SK-N-SH (cell line): ENCODE measurements around the gene TBC1D16.

Experiments used
- CHD2 ChIP-seq: fragments of 150-350 bp; IDR thresholded peaks from 2 replicates; pipeline ENCODE4 v1.6.1; 2018; ENCODE audit warnings: low read length; ENCODE audit not compliant: partially characterized antibody
- CTCF ChIP-seq: fragments of 200-600 bp; sonication (generic); IDR thresholded peaks from 2 replicates; pipeline ENCODE4 v1.6.1; 2017; ENCODE audit warnings: antibody characterized with exemption, mild to moderate bottlenecking, moderate library complexity
- JUND ChIP-seq: IDR thresholded peaks from 2 replicates; pipeline ENCODE4 v1.4.0; 2012
- NRF1 ChIP-seq: IDR thresholded peaks from 2 replicates; pipeline ENCODE4 v1.6.1; 2012; ENCODE audit warnings: low read depth, mild to moderate bottlenecking, low read length
- POLR2AphosphoS5 ChIP-seq: IDR thresholded peaks from 2 replicates; pipeline ENCODE4 v1.6.1; 2012; ENCODE audit warnings: low read depth, low read length
- SIN3A ChIP-seq: IDR thresholded peaks from 2 replicates; pipeline ENCODE4 v1.6.1; 2012; ENCODE audit warnings: low read depth, mild to moderate bottlenecking, low read length, moderate library complexity, borderline replicate concordance
- TAF1 ChIP-seq: IDR thresholded peaks from 2 replicates; pipeline ENCODE4 v1.6.1; 2012; ENCODE audit warnings: low read depth, mild to moderate bottlenecking, low read length, moderate library complexity, borderline replicate concordance
- TCF12 ChIP-seq: IDR thresholded peaks from 2 replicates; pipeline ENCODE4 v1.4.0; 2012
- TEAD4 ChIP-seq: IDR thresholded peaks from 2 replicates; pipeline ENCODE4 v1.4.0; 2012; ENCODE audit warnings: mild to moderate bottlenecking, borderline replicate concordance; ENCODE audit not compliant: insufficient read depth
- USF2 ChIP-seq: fragments of 150-350 bp; IDR thresholded peaks from 2 replicates; pipeline ENCODE4 v1.6.1; 2017; ENCODE audit warnings: antibody characterized with exemption, low read length, low read depth, borderline replicate concordance

GRCh38 chr17:79993390-79994227 lies 42.1 kb downstream of the TBC1D16 start:
- TF ChIP-seq NRF1, result no peak
- no peak for TF ChIP-seq POLR2AphosphoS5
- TF ChIP-seq CTCF, result no peak
- TF ChIP-seq USF2, result no peak
- TF ChIP-seq TEAD4, result no peak
- no peak for TF ChIP-seq TAF1
- TF ChIP-seq CHD2, result no peak
- TF ChIP-seq JUND, result no peak
- no peak for TF ChIP-seq TCF12
- TF ChIP-seq SIN3A, result no peak
